Breast epithelium (tissue), 3 donors: ENCODE data around the gene ERC1.

Source experiments
- CTCF ChIP-seq, 3 donors: fragments of 450-650 bp; IDR thresholded peaks; one replicate each; pipeline ENCODE4 v1.5.1; 2016 to 2017; ENCODE audit warnings: antibody characterized with exemption in 3 of 3, mild to moderate bottlenecking in 3 of 3, moderate library complexity in 3 of 3
- POLR2A ChIP-seq: fragments of 450-650 bp; IDR thresholded peaks from one replicate; pipeline ENCODE4 v1.6.1; 2016; ENCODE audit warnings: antibody characterized with exemption, mild to moderate bottlenecking, moderate library complexity

GRCh38 chr12:1305063-1305434 lies 314.0 kb downstream of the ERC1 start:
- no peak for TF ChIP-seq CTCF (IDR thresholded peaks at IDR 0.05)
- TF ChIP-seq POLR2A: no peak
